ENCODE data around the gene PEAK1.
A peak's percentile ranks its signal among the peaks of the same experiment; 100 is the strongest.
"Not testable (repeated sequence)": the region's sequence is repeated elsewhere in the genome, so short reads cannot be mapped to it uniquely, and the experiment has no call there.

PEAK1 gene

GRCh38 chr15:77221708-77222107 is 198.2 kb downstream of the PEAK1 start:
- no peak for DNase-seq (ENCODE audit: low spot score)

GRCh38 chr15:77221174-77221573 is 198.7 kb downstream of the PEAK1 start:
- DNase-seq (ENCODE audit: low spot score), result no peak

- DNase-seq (ENCODE audit: low spot score), result no peak
These were observed 200.1 kb downstream of the PEAK1 start for GRCh38 chr15:77219841-77220240.

- no peak for DNase-seq (ENCODE audit: low spot score)
These were observed 210.7 kb downstream of the PEAK1 start for GRCh38 chr15:77209221-77209620.

GRCh38 chr15:77208241-77208640 is 211.7 kb downstream of the PEAK1 start:
- no peak for DNase-seq (ENCODE audit: low spot score)

- no peak for DNase-seq (ENCODE audit: low spot score)
These were observed 218.2 kb downstream of the PEAK1 start for GRCh38 chr15:77201665-77202064.

- DNase-seq (ENCODE audit: low spot score), result no peak
These were observed 223.5 kb downstream of the PEAK1 start for GRCh38 chr15:77196381-77196780.

- DNase-seq (ENCODE audit: low spot score), result no peak
These were observed 224.3 kb downstream of the PEAK1 start for GRCh38 chr15:77195586-77195985.

- DNase-seq (ENCODE audit: low spot score), result no peak
These were observed 227.5 kb downstream of the PEAK1 start for GRCh38 chr15:77192451-77192850.

GRCh38 chr15:77191230-77191834 is 228.6 kb downstream of the PEAK1 start:
- no peak for DNase-seq (ENCODE audit: low spot score)

- DNase-seq (ENCODE audit: low spot score), result peak; percentile 55
These were observed 232.0 kb downstream of the PEAK1 start for GRCh38 chr15:77187751-77188464.

- DNase-seq (ENCODE audit: low spot score), result peak; percentile 22
These were observed 233.3 kb downstream of the PEAK1 start for GRCh38 chr15:77186594-77187011.

GRCh38 chr15:77185242-77185785 is 234.6 kb downstream of the PEAK1 start:
- DNase-seq (ENCODE audit: low spot score), result no peak

GRCh38 chr15:77184352-77184751 is 235.6 kb downstream of the PEAK1 start:
- DNase-seq (ENCODE audit: low spot score), result not testable (repeated sequence)

GRCh38 chr15:77183066-77183465 is 236.8 kb downstream of the PEAK1 start:
- no peak for DNase-seq (ENCODE audit: low spot score)

GRCh38 chr15:77181305-77182074 is 238.4 kb downstream of the PEAK1 start:
- DNase-seq (ENCODE audit: low spot score), result peak; percentile 44

- DNase-seq (ENCODE audit: low spot score), result no peak
These were observed 239.1 kb downstream of the PEAK1 start for GRCh38 chr15:77180757-77181156.

- DNase-seq (ENCODE audit: low spot score), result no peak
These were observed 239.6 kb downstream of the PEAK1 start for GRCh38 chr15:77180270-77180669.

- DNase-seq (ENCODE audit: low spot score), result no peak
These were observed 240.3 kb downstream of the PEAK1 start for GRCh38 chr15:77179541-77179998.

- no peak for DNase-seq (ENCODE audit: low spot score)
These were observed 241.5 kb downstream of the PEAK1 start for GRCh38 chr15:77178411-77178810.

GRCh38 chr15:77176148-77176547 is 243.8 kb downstream of the PEAK1 start:
- not testable (repeated sequence) for DNase-seq (ENCODE audit: low spot score)

- no peak for DNase-seq (ENCODE audit: low spot score)
These were observed 246.4 kb downstream of the PEAK1 start for GRCh38 chr15:77173487-77173886.
